Prostate gland (tissue), 1 donor: ENCODE results near the gene SLC28A1.
A peak's percentile ranks its signal among the peaks of the same experiment; 100 is the strongest.

Experiments
- POLR2A ChIP-seq: fragments of 450-650 bp; IDR thresholded peaks from one replicate; pipeline ENCODE4 v1.6.1; 2016; ENCODE audit warnings: antibody characterized with exemption, mild to moderate bottlenecking
- POLR2AphosphoS5 ChIP-seq: sonication (generic); formaldehyde crosslinking; IDR thresholded peaks from one replicate; pipeline ENCODE4 v1.6.1; 2017; ENCODE audit warnings: antibody characterized with exemption

DNA sequence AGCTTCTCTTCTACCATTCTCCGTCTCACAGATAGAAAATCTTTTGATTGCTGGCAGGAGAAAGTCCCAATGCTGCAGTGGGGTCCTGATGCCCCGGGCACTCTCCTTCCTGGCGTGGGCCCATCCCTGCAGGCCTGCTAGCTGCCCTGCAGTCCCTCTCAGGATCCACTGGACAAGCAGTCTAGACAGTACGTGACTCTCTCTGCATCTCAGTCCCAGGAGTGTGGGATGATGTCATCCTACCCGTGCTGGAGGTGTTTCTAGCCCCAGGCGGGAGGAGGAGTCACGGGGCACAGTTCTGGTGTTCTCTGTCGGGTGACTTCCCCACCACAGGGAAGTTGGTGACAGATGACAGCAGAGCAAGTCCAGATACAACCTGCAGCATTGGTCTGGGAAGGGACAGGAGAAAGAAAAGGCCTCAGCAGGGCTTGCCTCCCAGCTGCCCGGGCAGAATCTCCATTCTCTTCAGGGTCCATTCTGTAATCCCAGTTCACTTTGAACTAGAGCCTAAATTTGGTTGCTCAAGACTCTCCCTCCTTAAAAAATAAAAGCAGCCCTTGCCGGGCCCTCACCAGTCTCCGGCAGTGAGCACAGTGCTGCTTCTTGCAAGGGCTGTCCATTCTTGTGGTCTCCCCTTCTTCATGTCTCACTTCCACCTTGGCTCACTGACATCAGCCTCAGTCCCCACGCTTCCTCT is 30.6 kb downstream of the SLC28A1 start:
- TF ChIP-seq POLR2A, result peak; percentile 78
- peak; percentile 91 for TF ChIP-seq POLR2AphosphoS5
